Vagina (tissue), 2 donors: ENCODE data around the gene HID1. TPM values are rescaled to one million over a fixed set of nuclear protein-coding genes. Genes with fewer than 3 reads are reported as not detected.

Experiments
- DNase-seq, 2 donors: peaks; one replicate each; pipeline ENCODE4 v3.0.0-alpha.2; 2017; ENCODE audit errors: extremely low spot score in 2 of 2
- H3K27ac ChIP-seq: fragments of 200-600 bp; sonication (generic); one replicate; pipeline ENCODE4 v1.5.1; 2019
- H3K27me3 ChIP-seq: fragments of 200-600 bp; sonication (generic); one replicate; pipeline ENCODE4 v1.5.1; 2019
- H3K36me3 ChIP-seq, 2 donors: fragments of 200-600 bp; sonication (generic); one replicate each; pipeline ENCODE4 v1.5.1; 2017 to 2019
- H3K4me1 ChIP-seq: fragments of 200-600 bp; sonication (generic); one replicate; pipeline ENCODE4 v1.5.1; 2019
- H3K4me3 ChIP-seq, 2 donors: fragments of 200-600 bp; sonication (generic); 1 replicate in 1 of 2; 2 replicates in 1 of 2; pipeline ENCODE4 v1.5.1; 2016 to 2019
- H3K9me3 ChIP-seq: fragments of 200-600 bp; sonication (generic); one replicate; pipeline ENCODE4 v1.5.1; 2019
- CTCF ChIP-seq, 3 experiments: fragments of 450-650 bp in 2 of 3; fragments of 200-600 bp in 1 of 3; sonication (generic) in 1 of 3; IDR thresholded peaks; one replicate each; pipeline ENCODE4 v1.5.1; 2017 to 2019; ENCODE audit warnings: antibody characterized with exemption in 3 of 3, mild to moderate bottlenecking in 2 of 3, moderate library complexity in 2 of 3
- POLR2A ChIP-seq, 2 donors: fragments of 450-650 bp; IDR thresholded peaks; one replicate each; pipeline ENCODE4 v1.6.1; 2017; ENCODE audit warnings: antibody characterized with exemption in 2 of 2, mild to moderate bottlenecking in 2 of 2, moderate library complexity in 2 of 2
- POLR2AphosphoS5 ChIP-seq, 2 donors: sonication (generic); formaldehyde crosslinking; IDR thresholded peaks; one replicate each; pipeline ENCODE4 v1.9.0; 2017; ENCODE audit warnings: antibody characterized with exemption in 2 of 2, mild to moderate bottlenecking in 2 of 2, low read depth in 1 of 2; ENCODE audit not compliant: insufficient read depth in 1 of 2
- intact Hi-C: fragments of 100-400 bp; cut with DNase I; formaldehyde crosslinking; loops from one replicate; pipeline ENCODE4 v1.15.1; 2023
- total RNA-seq: library from RNA; depleted of rRNA; stranded (reverse); fragments of >200 nt; gene quantifications from one replicate; pipeline ENCODE4 v1.2.3, GENCODE V29; 2016

HID1 gene
- total RNA-seq, 1 donor from 2014 or later: 13.0 TPM

- Histone ChIP-seq H3K4me1 (no peaks in the 10 kb centered on the region), H3K27ac (no peak overlapping the region), H3K36me3 (no peaks in the 10 kb centered on the region), H3K27me3 (no peaks in the 10 kb centered on the region), H3K9me3 (no peaks in the 10 kb centered on the region), H3K4me3 (no peak overlapping the region)
- TF ChIP-seq CTCF (IDR thresholded peaks at IDR 0.05) (no peak), POLR2A (IDR thresholded peaks at IDR 0.05) (no peak), POLR2AphosphoS5 (IDR thresholded peaks at IDR 0.05; ENCODE audit: insufficient read depth in 1 of 2, low read depth in 1 of 2) (no peak)
- intact Hi-C loops: no loop called here
- no peak for DNase-seq
Observed at GRCh38 chr17:74950207-74950606, 22.4 kb downstream of the HID1 start.

GRCh38 chr17:74949455-74950115 is 23.0 kb downstream of the HID1 start:
- no peak for DNase-seq
- Histone ChIP-seq H3K4me1 (no peaks in the 10 kb centered on the region), H3K9me3 (no peaks in the 10 kb centered on the region), H3K36me3 (no peaks in the 10 kb centered on the region), H3K27me3 (no peaks in the 10 kb centered on the region), H3K27ac (no peak overlapping the region), H3K4me3 (no peak overlapping the region)
- intact Hi-C loops: no loop called here
- TF ChIP-seq CTCF (IDR thresholded peaks at IDR 0.05): no peak
- TF ChIP-seq POLR2A (IDR thresholded peaks at IDR 0.05): no peak
- TF ChIP-seq POLR2AphosphoS5 (IDR thresholded peaks at IDR 0.05; ENCODE audit: insufficient read depth in 1 of 2, low read depth in 1 of 2): no peak

- Histone ChIP-seq H3K9me3 (no peaks in the 10 kb centered on the region), H3K27me3 (no peaks in the 10 kb centered on the region), H3K4me1 (no peaks in the 10 kb centered on the region), H3K36me3 (no peaks in the 10 kb centered on the region), H3K27ac (no peak overlapping the region), H3K4me3 (no peak overlapping the region)
- TF ChIP-seq POLR2A (IDR thresholded peaks at IDR 0.05): no peak
- TF ChIP-seq CTCF (IDR thresholded peaks at IDR 0.05): no peak
- TF ChIP-seq POLR2AphosphoS5 (IDR thresholded peaks at IDR 0.05; ENCODE audit: insufficient read depth in 1 of 2, low read depth in 1 of 2): no peak
- DNase-seq: no peak
- intact Hi-C loops: no loop called here
Observed at GRCh38 chr17:74947041-74947754, 25.4 kb downstream of the HID1 start.

- TF ChIP-seq POLR2A (IDR thresholded peaks at IDR 0.05) (no peak), CTCF (IDR thresholded peaks at IDR 0.05) (no peak), POLR2AphosphoS5 (IDR thresholded peaks at IDR 0.05; ENCODE audit: insufficient read depth in 1 of 2, low read depth in 1 of 2) (no peak)
- Histone ChIP-seq H3K4me3 (no peak overlapping the region), H3K4me1 (no peaks in the 10 kb centered on the region), H3K27me3 (no peaks in the 10 kb centered on the region), H3K27ac (no peak overlapping the region), H3K36me3 (no peaks in the 10 kb centered on the region), H3K9me3 (no peaks in the 10 kb centered on the region)
- DNase-seq: no peak
- intact Hi-C loops: no loop called here
Observed at GRCh38 chr17:74946641-74947040, 25.9 kb downstream of the HID1 start.

GRCh38 chr17:74945543-74945942 is 27.0 kb downstream of the HID1 start:
- Histone ChIP-seq H3K9me3 (no peaks in the 10 kb centered on the region), H3K4me3 (no peak overlapping the region), H3K36me3 (no peaks in the 10 kb centered on the region), H3K4me1 (no peaks in the 10 kb centered on the region), H3K27me3 (no peaks in the 10 kb centered on the region), H3K27ac (no peak overlapping the region)
- TF ChIP-seq CTCF (IDR thresholded peaks at IDR 0.05) (no peak), POLR2AphosphoS5 (IDR thresholded peaks at IDR 0.05; ENCODE audit: insufficient read depth in 1 of 2, low read depth in 1 of 2) (no peak)
- no peak for DNase-seq
- intact Hi-C loops: no loop called here
